Ramos (cell line): Measurements from ENCODE around the gene STIM2.
"Not testable (repeated sequence)": the region's sequence is repeated elsewhere in the genome, so short reads cannot be mapped to it uniquely, and the experiment has no call there.

Source experiments
- in situ Hi-C: fragments of 300-500 bp; cut with MboI; formaldehyde crosslinking; loops from one replicate; pipeline ENCODE4 v1.14.3; 2022; ENCODE audit warnings: low sequenced_read_pairs; ENCODE audit not compliant: unreplicated experiment

Gene STIM2

GRCh38 chr4:26941951-26942350, 81.3 kb downstream of the STIM2 start:
- in situ Hi-C loops = no loop called here

- in situ Hi-C loops = no loop called here
Measured at GRCh38 chr4:26942871-26943270, 82.2 kb downstream of the STIM2 start.

GRCh38 chr4:26943391-26943790, 82.8 kb downstream of the STIM2 start:
- in situ Hi-C loops = no loop called here

GRCh38 chr4:26945794-26946193, 85.2 kb downstream of the STIM2 start:
- in situ Hi-C loops = no loop called here

- in situ Hi-C loops = no loop called here
Measured at GRCh38 chr4:26947318-26947717, 86.7 kb downstream of the STIM2 start.

GRCh38 chr4:26950446-26950845, 89.8 kb downstream of the STIM2 start:
- in situ Hi-C loops = no loop called here

GRCh38 chr4:26952891-26953290, 92.2 kb downstream of the STIM2 start:
- in situ Hi-C loops = no loop called here

- in situ Hi-C loops = no loop called here
Measured at GRCh38 chr4:26953366-26953765, 92.7 kb downstream of the STIM2 start.

GRCh38 chr4:26953770-26954423, 93.3 kb downstream of the STIM2 start:
- in situ Hi-C loops = no loop called here

GRCh38 chr4:26955241-26955640, 94.6 kb downstream of the STIM2 start:
- in situ Hi-C loops = no loop called here

- in situ Hi-C loops = no loop called here
Measured at GRCh38 chr4:26958925-26959653, 98.4 kb downstream of the STIM2 start.

GRCh38 chr4:26959654-26960047, 99.0 kb downstream of the STIM2 start:
- in situ Hi-C loops = no loop called here

- in situ Hi-C loops = no loop called here
Measured at GRCh38 chr4:26962720-26963119, 102.1 kb downstream of the STIM2 start.

- in situ Hi-C loops = no loop called here
Measured at GRCh38 chr4:26964512-26964911, 103.9 kb downstream of the STIM2 start.

GRCh38 chr4:26964994-26965393, 104.4 kb downstream of the STIM2 start:
- in situ Hi-C loops = no loop called here

- in situ Hi-C loops = not testable (repeated sequence)
Measured at GRCh38 chr4:26975464-26976181, 115.0 kb downstream of the STIM2 start.

GRCh38 chr4:26978387-26979053, 117.9 kb downstream of the STIM2 start:
- in situ Hi-C loops = no loop called here

GRCh38 chr4:26984896-26985295, 124.3 kb downstream of the STIM2 start:
- in situ Hi-C loops = no loop called here

GRCh38 chr4:26985873-26986272, 125.2 kb downstream of the STIM2 start:
- in situ Hi-C loops = no loop called here

GRCh38 chr4:26987191-26987590, 126.5 kb downstream of the STIM2 start:
- in situ Hi-C loops = no loop called here

GRCh38 chr4:26991057-26991456, 130.4 kb downstream of the STIM2 start:
- in situ Hi-C loops = loop anchor here (10.0 kb wide), 1 partner anchor 106 kb away; no protein-coding TSS in a partner anchor
